ENCODE measurements around the gene EML2.
"Not testable (repeated sequence)": the region's sequence is repeated elsewhere in the genome, so short reads cannot be mapped to it uniquely, and the experiment has no call there.

Gene EML2

GRCh38 chr19:45638930-45639729, at the start of gene EML2:
Gene EML2 (minus strand): TSS chr19:45639397. CDS start chr19:45639376, 21 bp downstream.
- peak; percentile 76 for DNase-seq

GRCh38 chr19:45687599-45687998, 48.4 kb upstream of the EML2 start:
- DNase-seq = no peak

GRCh38 chr19:45685045-45685444, 45.8 kb upstream of the EML2 start:
- not testable (repeated sequence) for DNase-seq

- no peak for DNase-seq
Measured at GRCh38 chr19:45682908-45683307, 43.7 kb upstream of the EML2 start.

GRCh38 chr19:45682117-45682516, 42.9 kb upstream of the EML2 start:
- DNase-seq = no peak

- DNase-seq = peak; percentile 90
Measured at GRCh38 chr19:45681391-45682015, 42.3 kb upstream of the EML2 start.

- no peak for DNase-seq
Measured at GRCh38 chr19:45677351-45678230, 38.4 kb upstream of the EML2 start.

GRCh38 chr19:45676851-45677263, 37.7 kb upstream of the EML2 start:
- DNase-seq = no peak

- DNase-seq = peak; percentile 77
Measured at GRCh38 chr19:45674946-45675345, 35.7 kb upstream of the EML2 start.

- no peak for DNase-seq
Measured at GRCh38 chr19:45670670-45671453, 31.7 kb upstream of the EML2 start.

GRCh38 chr19:45668342-45668871, 29.2 kb upstream of the EML2 start:
- DNase-seq = no peak

- peak; percentile 73 for DNase-seq
Measured at GRCh38 chr19:45667620-45668341, 28.6 kb upstream of the EML2 start, which contains the start of gene GIPR. Gene GIPR (plus strand): TSS chr19:45668221. CDS start chr19:45669521, 1,300 bp downstream.

GRCh38 chr19:45664575-45664974, 25.4 kb upstream of the EML2 start:
- no peak for DNase-seq

- DNase-seq = no peak
Measured at GRCh38 chr19:45663800-45664199, 24.6 kb upstream of the EML2 start.

GRCh38 chr19:45660636-45661035, 21.4 kb upstream of the EML2 start:
- DNase-seq = no peak

- DNase-seq = no peak
Measured at GRCh38 chr19:45659096-45659729, 20.0 kb upstream of the EML2 start.

- peak; percentile 29 for DNase-seq
Measured at GRCh38 chr19:45657520-45658167, 18.4 kb upstream of the EML2 start.

- DNase-seq = no peak
Measured at GRCh38 chr19:45655073-45655472, 15.9 kb upstream of the EML2 start.

- DNase-seq = no peak
Measured at GRCh38 chr19:45653634-45654033, 14.4 kb upstream of the EML2 start.

GRCh38 chr19:45650722-45651121, 11.5 kb upstream of the EML2 start:
- no peak for DNase-seq

GRCh38 chr19:45646345-45646698, 7.1 kb upstream of the EML2 start:
- no peak for DNase-seq
